ENCODE data around the gene LMNA.

LMNA gene

GRCh38 chr1:156144742-156145141, 30.2 kb downstream of the LMNA start:
- no peak for DNase-seq

GRCh38 chr1:156145650-156146019, 31.1 kb downstream of the LMNA start:
- no peak for DNase-seq

GRCh38 chr1:156146020-156146768, 31.7 kb downstream of the LMNA start:
- peak; percentile 17 to 55 for DNase-seq

GRCh38 chr1:156146769-156147405, 32.4 kb downstream of the LMNA start:
- no peak for DNase-seq

- no peak for DNase-seq
Observed at GRCh38 chr1:156148216-156148615, 33.7 kb downstream of the LMNA start.

GRCh38 chr1:156149374-156150332, 35.1 kb downstream of the LMNA start:
- no peak for DNase-seq

GRCh38 chr1:156150333-156151011, 36.0 kb downstream of the LMNA start:
- no peak for DNase-seq

GRCh38 chr1:156151093-156151688, 36.7 kb downstream of the LMNA start:
- DNase-seq, result no peak

- DNase-seq, result no peak
Observed at GRCh38 chr1:156152628-156153027, 38.1 kb downstream of the LMNA start.

- no peak for DNase-seq
Observed at GRCh38 chr1:156153362-156153761, 38.9 kb downstream of the LMNA start, which contains the start of gene SEMA4A. TSS of gene SEMA4A (plus strand) at chr1:156153585. CDS start at chr1:156154579, 994 bp downstream.

GRCh38 chr1:156154317-156154749, 39.8 kb downstream of the LMNA start:
- no peak for DNase-seq

- no peak for DNase-seq
Observed at GRCh38 chr1:156155756-156156510, 41.4 kb downstream of the LMNA start.

- no peak for DNase-seq
Observed at GRCh38 chr1:156157506-156157905, 43.0 kb downstream of the LMNA start.

- DNase-seq, result no peak
Observed at GRCh38 chr1:156157966-156158365, 43.5 kb downstream of the LMNA start.

- DNase-seq, result no peak
Observed at GRCh38 chr1:156160000-156160742, 45.7 kb downstream of the LMNA start.

- DNase-seq, result peak in 1 of 2 experiments; percentile 64
Observed at GRCh38 chr1:156160743-156161171, 46.2 kb downstream of the LMNA start.

- DNase-seq, result no peak
Observed at GRCh38 chr1:156162430-156163037, 48.0 kb downstream of the LMNA start.

- DNase-seq, result no peak
Observed at GRCh38 chr1:156163712-156164111, 49.2 kb downstream of the LMNA start.

- no peak for DNase-seq
Observed at GRCh38 chr1:156164125-156164831, 49.8 kb downstream of the LMNA start.

Data from cerebellar nuclear complex (tissue), 1 donor.